ENCODE data around the gene SQSTM1.
"Not testable (repeated sequence)": the region's sequence is repeated elsewhere in the genome, so short reads cannot be mapped to it uniquely, and the experiment has no call there.

SQSTM1 gene

DNA sequence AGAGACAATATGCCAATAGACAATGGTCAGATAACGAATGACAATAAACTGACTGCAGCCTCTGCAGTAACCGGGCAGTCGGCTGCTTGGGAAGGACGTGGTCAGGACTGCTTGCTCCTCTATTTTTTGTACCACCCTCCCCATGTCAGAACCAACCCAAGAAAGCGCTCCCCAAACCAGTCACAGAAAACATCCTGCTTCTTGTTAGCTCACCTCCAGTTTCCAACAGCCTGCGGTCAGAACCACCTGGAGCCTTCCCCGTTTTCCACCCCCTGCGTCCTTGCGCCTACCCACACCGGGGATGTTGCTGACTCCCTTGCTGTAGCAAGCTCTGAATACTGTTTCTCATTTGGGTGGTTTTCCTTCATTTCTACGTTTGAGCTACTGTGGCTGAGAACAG is 39.6 kb downstream of the SQSTM1 start:
- no peak for DNase-seq

GRCh38 chr5:179862296-179862695 is 41.6 kb downstream of the SQSTM1 start:
- DNase-seq = no peak

DNA sequence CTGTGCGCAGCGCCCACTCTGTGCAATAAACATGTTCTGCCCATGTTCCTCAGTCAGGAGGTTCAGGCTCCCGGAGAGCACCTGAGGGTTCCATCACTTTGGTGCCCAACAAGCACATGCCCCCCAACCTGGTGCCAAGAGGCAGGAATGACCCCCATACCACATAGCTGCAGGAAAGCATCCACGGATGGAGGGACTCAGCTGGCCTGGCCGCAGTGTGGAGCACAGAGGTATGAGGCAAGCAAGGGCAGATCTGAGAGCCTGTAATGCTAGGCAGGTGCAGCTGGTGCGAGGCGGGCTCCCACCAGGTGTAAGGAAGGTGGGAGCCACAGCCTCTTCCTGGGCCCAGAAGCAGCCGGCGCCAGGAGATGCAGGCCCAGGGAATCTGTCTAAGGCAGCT is 42.2 kb downstream of the SQSTM1 start:
- no peak for DNase-seq

DNA sequence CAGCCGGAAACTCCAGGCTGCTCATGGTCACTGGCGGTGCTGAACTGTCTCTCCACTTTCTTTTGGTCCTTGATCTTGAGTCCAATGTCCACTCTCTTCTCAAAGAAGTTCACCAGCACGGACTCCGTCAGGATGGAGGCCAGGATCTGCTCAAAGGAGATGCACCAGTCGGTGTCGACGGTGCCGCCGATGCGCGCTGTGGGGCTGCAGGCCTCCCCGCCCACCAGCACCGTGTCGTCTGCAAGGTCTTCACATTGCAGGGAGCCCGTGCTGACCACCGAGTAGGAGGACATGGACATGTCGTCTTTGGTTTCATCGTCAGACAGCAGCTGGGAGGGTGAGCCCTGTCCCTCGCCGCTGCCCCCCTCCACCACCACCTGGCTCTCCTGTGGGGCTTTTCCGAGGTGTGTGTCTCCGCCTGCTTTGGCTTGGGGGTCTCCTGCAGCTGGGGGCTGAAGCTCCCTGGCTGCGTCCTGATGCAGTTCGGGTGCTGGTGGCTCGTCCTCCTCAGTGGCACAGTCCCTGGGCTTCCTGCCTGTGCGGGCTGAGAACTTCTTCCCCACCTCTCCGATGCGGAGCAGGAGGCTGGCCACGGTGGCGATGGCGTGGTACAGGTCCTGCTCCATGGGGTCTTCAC is 42.9 kb downstream of the SQSTM1 start:
- DNase-seq = no peak

DNA sequence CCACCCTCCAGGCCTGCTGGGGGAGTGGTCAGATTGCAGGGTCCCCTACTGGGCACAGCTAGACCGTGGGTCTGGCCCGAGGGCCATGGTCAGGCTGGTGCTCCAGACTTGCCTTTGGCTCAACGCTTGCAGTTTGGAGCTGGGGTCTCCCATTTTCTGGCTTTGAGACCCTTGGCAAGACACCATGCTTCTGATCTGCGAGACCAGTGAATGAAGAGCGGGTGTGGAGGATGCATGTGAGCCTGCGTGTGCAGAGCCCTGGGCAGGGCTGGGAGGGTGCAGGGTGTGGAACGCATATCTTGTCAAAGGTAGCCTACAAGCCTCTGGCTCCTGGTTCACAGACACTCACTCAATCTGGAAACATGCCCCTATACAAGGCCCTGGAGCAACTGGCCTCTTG is 44.0 kb downstream of the SQSTM1 start:
- no peak for DNase-seq

GRCh38 chr5:179865491-179866240 is 45.0 kb downstream of the SQSTM1 start:
- DNase-seq = no peak

- DNase-seq = no peak
Observed at GRCh38 chr5:179866241-179867078, 45.8 kb downstream of the SQSTM1 start.

- no peak for DNase-seq
Observed at GRCh38 chr5:179867079-179867465, 46.4 kb downstream of the SQSTM1 start.

DNA sequence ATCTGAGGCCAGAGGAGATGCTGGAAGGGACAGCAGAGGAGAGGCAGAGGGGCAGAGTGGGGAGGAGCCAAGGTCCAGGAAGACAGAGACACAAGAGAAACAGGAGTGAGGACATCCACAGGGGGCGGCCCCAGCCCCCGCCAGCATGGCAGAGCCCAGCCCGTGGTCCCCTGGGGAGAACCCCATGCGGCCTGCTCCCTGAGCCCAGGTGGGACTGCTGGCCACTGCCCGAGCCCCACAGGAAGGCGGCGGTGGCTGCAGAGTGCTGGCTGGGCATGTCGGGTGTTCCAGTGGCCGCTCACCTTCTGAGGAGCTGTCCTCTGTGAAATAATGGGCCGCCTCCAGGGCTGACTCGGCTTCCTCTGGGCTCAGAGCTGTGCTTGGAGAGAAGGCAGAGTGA is 46.8 kb downstream of the SQSTM1 start:
- no peak for DNase-seq

- DNase-seq = no peak
Observed at GRCh38 chr5:179868541-179868940, 47.8 kb downstream of the SQSTM1 start.

GRCh38 chr5:179869101-179869500 is 48.4 kb downstream of the SQSTM1 start:
- DNase-seq = no peak

- DNase-seq = no peak
Observed at GRCh38 chr5:179869641-179870402, 49.1 kb downstream of the SQSTM1 start.

- no peak for DNase-seq
Observed at GRCh38 chr5:179870403-179870903, 49.7 kb downstream of the SQSTM1 start.

DNA sequence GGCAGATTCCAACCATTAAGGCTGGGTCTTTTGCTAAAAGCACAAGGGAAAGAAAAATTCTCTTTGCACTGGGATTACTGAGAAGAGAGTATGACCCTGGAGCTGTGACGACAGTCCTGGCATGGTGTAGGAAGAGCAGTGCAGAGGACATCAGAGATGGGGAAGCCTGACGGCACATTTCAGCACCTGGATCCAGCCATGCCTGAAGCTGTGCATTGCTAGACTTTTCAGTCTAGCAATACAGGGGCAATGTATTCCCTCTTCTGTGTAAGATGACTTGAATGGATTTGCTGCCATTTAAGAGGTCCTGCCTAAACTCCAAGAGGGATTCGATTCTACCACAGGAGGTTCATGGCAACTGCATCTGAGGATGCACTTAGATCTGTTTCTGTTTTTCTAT is 50.2 kb downstream of the SQSTM1 start:
- no peak for DNase-seq

DNA sequence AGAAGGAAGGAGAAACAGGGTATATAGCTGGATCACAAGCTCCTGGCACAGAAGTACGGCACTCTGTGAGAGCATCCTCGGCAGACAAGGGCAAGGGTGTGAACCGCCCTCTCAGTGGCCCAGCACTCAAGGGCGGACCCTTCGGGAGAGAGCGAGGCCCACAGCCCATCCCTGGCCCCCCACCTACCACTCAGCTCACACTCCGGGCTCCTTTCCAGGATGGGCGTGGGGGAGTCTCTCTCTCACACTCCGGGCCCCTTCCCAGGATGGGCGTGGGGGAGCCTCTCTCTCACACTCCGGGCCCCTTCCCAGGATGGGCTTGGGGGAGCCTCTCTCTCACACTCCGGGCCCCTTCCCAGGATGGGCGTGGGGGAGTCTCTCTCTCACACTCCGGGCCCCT is 50.8 kb downstream of the SQSTM1 start:
- DNase-seq = not testable (repeated sequence)

DNA sequence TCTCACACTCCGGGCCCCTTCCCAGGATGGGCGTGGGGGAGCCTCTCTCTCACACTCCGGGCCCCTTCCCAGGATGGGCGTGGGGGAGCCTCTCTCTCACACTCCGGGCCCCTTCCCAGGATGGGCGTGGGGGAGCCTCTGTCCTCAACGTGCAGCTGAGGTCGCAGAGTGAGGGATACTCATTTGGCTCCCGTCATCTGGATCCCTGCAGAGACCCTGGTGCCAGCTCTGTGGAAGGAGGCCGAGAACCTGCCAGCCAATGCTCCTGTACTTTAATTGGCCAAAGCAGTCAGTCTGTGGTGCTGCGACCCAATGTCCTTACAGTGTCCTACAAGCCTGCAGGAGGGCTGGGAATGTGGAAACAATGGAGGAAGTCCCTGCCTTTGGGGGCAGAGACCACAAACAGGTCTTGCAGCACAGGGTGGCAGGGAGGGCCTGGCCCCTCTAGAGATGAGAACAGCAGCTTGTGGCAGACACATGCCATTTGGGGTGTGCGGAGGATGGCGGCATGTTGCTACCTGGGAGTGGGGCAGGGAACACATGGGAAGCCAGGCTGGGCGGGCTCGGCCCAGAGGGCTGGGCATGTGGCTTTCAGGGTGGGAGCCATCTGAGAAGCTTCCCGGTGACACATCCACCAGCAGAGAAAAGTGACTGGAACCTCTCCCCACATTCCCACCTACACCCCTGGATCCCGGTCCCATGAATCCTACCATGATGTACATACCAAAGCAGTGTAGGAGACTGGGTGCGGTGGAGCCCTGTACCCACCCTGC is 51.5 kb downstream of the SQSTM1 start:
- no peak for DNase-seq

- DNase-seq = no peak
Observed at GRCh38 chr5:179872828-179873575, 52.3 kb downstream of the SQSTM1 start.

GRCh38 chr5:179873588-179874110 is 52.9 kb downstream of the SQSTM1 start:
- DNase-seq = no peak

DNA sequence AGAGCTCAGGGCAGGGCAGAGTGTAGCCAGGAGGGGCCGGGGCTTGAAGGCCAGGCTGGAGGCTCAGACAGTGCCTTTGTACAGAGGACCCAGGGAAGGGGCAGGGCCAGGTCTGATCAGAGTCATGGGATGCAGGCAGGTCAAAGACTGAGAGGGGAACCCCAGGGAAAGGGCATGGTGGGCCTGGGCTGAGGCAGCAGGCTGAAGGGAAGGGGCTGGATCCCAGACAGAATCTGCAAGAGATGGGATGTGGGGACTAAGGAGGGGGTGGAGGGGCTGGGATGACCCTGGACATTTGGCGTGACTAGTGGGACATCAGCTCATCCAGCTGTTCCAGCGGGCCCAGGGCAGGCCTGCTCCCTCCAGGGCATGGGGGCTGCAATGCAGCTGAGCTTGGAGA is 53.4 kb downstream of the SQSTM1 start:
- no peak for DNase-seq

GRCh38 chr5:179874536-179875292 is 54.0 kb downstream of the SQSTM1 start:
- DNase-seq = no peak

Measured in NCI-H526 (cell line).